ENCODE data around the gene ZNF823. TPM values are rescaled to one million over a fixed set of nuclear protein-coding genes. Genes with fewer than 3 reads are reported as not detected.
A peak's percentile ranks its signal among the peaks of the same experiment; 100 is the strongest.

Gene ZNF823
- total and polyA plus RNA-seq, 2 donors (not counting 1 experiment from before 2014, with no cell fraction given): 1.8 to 5.1 TPM

DNA sequence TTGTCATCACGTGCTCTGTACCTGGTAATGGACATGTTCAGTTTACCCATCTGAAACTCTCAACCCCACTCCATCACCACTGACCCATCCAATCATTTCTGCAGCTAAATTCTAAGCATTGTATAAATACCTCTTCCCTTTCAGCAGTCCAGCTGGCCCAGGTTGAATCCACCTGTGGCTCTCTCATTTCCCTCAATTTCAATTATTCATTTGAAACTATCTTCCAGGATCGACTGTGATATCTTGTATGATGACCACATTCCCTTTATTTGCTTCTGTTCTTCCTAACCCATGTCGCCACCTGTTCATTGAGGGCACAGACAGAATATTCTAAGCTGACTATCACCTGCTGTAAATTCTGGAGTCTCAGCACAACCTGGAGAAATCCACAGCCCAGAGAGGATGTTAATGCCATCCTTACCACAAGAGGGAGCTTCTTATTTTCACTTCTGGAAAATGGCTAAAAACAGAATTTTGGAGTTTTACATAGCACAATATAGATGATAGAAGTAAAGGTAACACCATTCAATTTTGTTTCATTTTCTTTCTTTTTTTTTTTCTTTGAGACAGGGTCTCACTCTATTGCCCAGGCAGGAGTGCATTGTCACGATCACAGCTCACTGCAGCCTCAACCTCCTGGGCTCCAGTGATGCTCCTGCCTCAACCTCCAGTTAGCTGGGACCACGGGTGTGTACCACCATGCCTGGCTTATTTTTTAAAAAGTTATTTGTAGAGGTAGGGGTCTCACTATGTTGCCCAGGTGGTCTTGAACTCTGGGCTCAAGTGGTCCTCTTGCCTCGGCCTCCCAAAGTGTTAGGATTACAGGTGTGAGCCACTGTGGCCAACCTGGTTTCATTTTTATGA, 38.6 kb downstream of the ZNF823 start:
- DNase-seq: peak; percentile 54
- ChIA-PET CTCF (interaction anchor here (0.6 to 2.7 kb wide), 20 partner anchors 12 to 443 kb away, joined by 3 to 14 read pairs (median 4); partner anchors contain the start of genes ELOF1, ZNF20 and ZNF491), POLR2A (no interaction called here)
- Histone ChIP-seq H3K79me2 (ENCODE audit: control insufficient read depth, insufficient read depth, low read length) (no peaks in the 10 kb centered on the region), H3K36me3 (replicated peaks in 1 of 2; ENCODE audit: control extremely low read depth in 1 of 2, control insufficient read depth in 1 of 2, extremely low read depth in 1 of 2, insufficient read depth in 2 of 2, low read length in 1 of 2) (no peaks in the 10 kb centered on the region), H3K4me2 (replicated peaks; ENCODE audit: low read depth, low read length, poor library complexity, severe bottlenecking) (no peak overlapping the region), H4K20me1 (ENCODE audit: control insufficient read depth, insufficient read depth, low read length, poor library complexity, severe bottlenecking) (no peaks in the 10 kb centered on the region), H3K4me3 (ENCODE audit: control extremely low read depth in 1 of 5, extremely low read depth in 1 of 5, insufficient read depth in 1 of 5, low read depth in 2 of 5, low read length in 4 of 5) (no peak overlapping the region), H3K4me1 (ENCODE audit: control insufficient read depth in 2 of 2, insufficient read depth in 2 of 2, low read length in 2 of 2) (peaks cover 1% of the 10 kb centered on the region in 2 donors), H2AFZ (ENCODE audit: insufficient read depth, low read depth, low read length, poor library complexity, severe bottlenecking) (no peak overlapping the region), H3K9ac (ENCODE audit: low read length) (no peak overlapping the region), H3K9me3 (ENCODE audit: control extremely low read depth in 1 of 3, control insufficient read depth in 2 of 3, insufficient read depth in 1 of 3, low read length in 2 of 3) (peaks cover 0 to 3% (median 0%) of the 10 kb centered on the region in 3 donors), H3K27me3 (replicated peaks in 1 of 4; ENCODE audit: control extremely low read depth in 1 of 4, control insufficient read depth in 3 of 4, insufficient read depth in 4 of 4, low read length in 3 of 4) (peaks cover 0 to 7% (median 3%) of the 10 kb centered on the region in 4 experiments), H3K27ac (ENCODE audit: low read length in 2 of 2) (no peak overlapping the region)
- H3K27ac Mint-ChIP-seq: no peak overlapping the region
- WGBS (ENCODE audit: insufficient coverage): 78% methylated on average over 5 of the region's 6 CpGs
- peaks cover under 1% of the 10 kb centered on the region for H3K4me1 Mint-ChIP-seq
- H3K9me3 Mint-ChIP-seq (ENCODE audit: insufficient read depth): no peaks in the 10 kb centered on the region
- no peak overlapping the region for H3K4me3 Mint-ChIP-seq
- intact Hi-C loops (cut with micrococcal nuclease): loop anchor here (1.0 to 5.0 kb wide), 4 partner anchors 39 to 441 kb away; partner anchors contain the start of genes ZNF20, ZNF440 and ZNF823
- no peak for TF ChIP-seq EZH2 (IDR thresholded peaks at IDR 0.05; ENCODE audit: borderline replicate concordance, insufficient read depth, low read depth, low read length, poor library complexity, severe bottlenecking)
- TF ChIP-seq, protein P1, sequence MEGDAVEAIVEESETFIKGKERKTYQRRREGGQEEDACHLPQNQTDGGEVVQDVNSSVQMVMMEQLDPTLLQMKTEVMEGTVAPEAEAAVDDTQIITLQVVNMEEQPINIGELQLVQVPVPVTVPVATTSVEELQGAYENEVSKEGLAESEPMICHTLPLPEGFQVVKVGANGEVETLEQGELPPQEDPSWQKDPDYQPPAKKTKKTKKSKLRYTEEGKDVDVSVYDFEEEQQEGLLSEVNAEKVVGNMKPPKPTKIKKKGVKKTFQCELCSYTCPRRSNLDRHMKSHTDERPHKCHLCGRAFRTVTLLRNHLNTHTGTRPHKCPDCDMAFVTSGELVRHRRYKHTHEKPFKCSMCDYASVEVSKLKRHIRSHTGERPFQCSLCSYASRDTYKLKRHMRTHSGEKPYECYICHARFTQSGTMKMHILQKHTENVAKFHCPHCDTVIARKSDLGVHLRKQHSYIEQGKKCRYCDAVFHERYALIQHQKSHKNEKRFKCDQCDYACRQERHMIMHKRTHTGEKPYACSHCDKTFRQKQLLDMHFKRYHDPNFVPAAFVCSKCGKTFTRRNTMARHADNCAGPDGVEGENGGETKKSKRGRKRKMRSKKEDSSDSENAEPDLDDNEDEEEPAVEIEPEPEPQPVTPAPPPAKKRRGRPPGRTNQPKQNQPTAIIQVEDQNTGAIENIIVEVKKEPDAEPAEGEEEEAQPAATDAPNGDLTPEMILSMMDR (IDR thresholded peaks at IDR 0.05): peak; percentile 83
- peaks cover 11% of the 10 kb centered on the region for H3K27me3 Mint-ChIP-seq
- ATAC-seq (ENCODE audit: low read depth): no peak

DNA sequence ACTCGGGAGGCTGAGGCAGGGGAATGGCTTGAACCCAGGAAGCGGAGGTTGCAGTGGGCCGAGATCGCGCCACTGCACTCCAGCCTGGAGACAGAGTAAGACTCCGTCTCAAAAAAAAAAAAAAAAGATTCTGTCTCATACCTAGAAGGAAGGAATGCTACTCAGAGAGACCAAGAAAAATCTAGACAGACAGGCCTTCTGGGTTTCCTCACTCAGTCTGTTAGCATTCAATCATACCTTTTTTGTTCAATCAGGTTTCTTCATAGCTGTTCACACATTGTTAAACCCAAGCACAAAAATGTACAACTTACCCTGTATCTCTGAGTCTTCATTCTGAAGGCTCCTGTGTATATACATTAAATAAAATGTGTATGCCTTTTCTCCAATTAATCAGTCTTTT, 40.5 kb downstream of the ZNF823 start:
- Histone ChIP-seq H3K9me3 (ENCODE audit: control extremely low read depth in 1 of 3, control insufficient read depth in 2 of 3, insufficient read depth in 1 of 3, low read length in 2 of 3) (peaks cover 0 to 7% (median 0%) of the 10 kb centered on the region in 3 donors), H2AFZ (ENCODE audit: insufficient read depth, low read depth, low read length, poor library complexity, severe bottlenecking) (no peak overlapping the region), H3K4me1 (ENCODE audit: control insufficient read depth in 2 of 2, insufficient read depth in 2 of 2, low read length in 2 of 2) (peaks cover 11 to 16% of the 10 kb centered on the region in 2 donors), H3K9ac (ENCODE audit: low read length) (no peak overlapping the region), H3K79me2 (ENCODE audit: control insufficient read depth, insufficient read depth, low read length) (no peaks in the 10 kb centered on the region), H3K4me2 (replicated peaks; ENCODE audit: low read depth, low read length, poor library complexity, severe bottlenecking) (no peak overlapping the region), H3K36me3 (replicated peaks in 1 of 2; ENCODE audit: control extremely low read depth in 1 of 2, control insufficient read depth in 1 of 2, extremely low read depth in 1 of 2, insufficient read depth in 2 of 2, low read length in 1 of 2) (no peaks in the 10 kb centered on the region), H4K20me1 (ENCODE audit: control insufficient read depth, insufficient read depth, low read length, poor library complexity, severe bottlenecking) (no peaks in the 10 kb centered on the region), H3K27ac (ENCODE audit: low read length in 2 of 2) (no peak overlapping the region), H3K4me3 (ENCODE audit: control extremely low read depth in 1 of 5, extremely low read depth in 1 of 5, insufficient read depth in 1 of 5, low read depth in 2 of 5, low read length in 4 of 5) (no peak overlapping the region), H3K27me3 (replicated peaks in 1 of 4; ENCODE audit: control extremely low read depth in 1 of 4, control insufficient read depth in 3 of 4, insufficient read depth in 4 of 4, low read length in 3 of 4) (peaks cover 0 to 25% (median 10%) of the 10 kb centered on the region in 4 experiments)
- no peak for TF ChIP-seq EZH2 (IDR thresholded peaks at IDR 0.05; ENCODE audit: borderline replicate concordance, insufficient read depth, low read depth, low read length, poor library complexity, severe bottlenecking)
- TF ChIP-seq, protein P1 (IDR thresholded peaks at IDR 0.05): no peak
- 92% methylated on average over 4 of the region's 6 CpGs for WGBS (ENCODE audit: insufficient coverage)
- Mint-ChIP-seq H3K4me1 (peaks cover 12% of the 10 kb centered on the region), H3K4me3 (no peak overlapping the region), H3K9me3 (ENCODE audit: insufficient read depth) (no peaks in the 10 kb centered on the region), H3K27me3 (peaks cover 27% of the 10 kb centered on the region), H3K27ac (no peak overlapping the region)
- intact Hi-C loops (cut with micrococcal nuclease): no loop called here
- ChIA-PET CTCF (interaction anchor here (0.6 to 0.7 kb wide), 4 partner anchors 43 to 326 kb away, joined by 3 read pairs; no protein-coding TSS in a partner anchor), POLR2A (no interaction called here)
- ATAC-seq (ENCODE audit: low read depth) (no peak), DNase-seq (no peak)

All from B cell (primary cell).